ENCODE data around the gene ZNG1A.
"Not testable (repeated sequence)": the region's sequence is repeated elsewhere in the genome, so short reads cannot be mapped to it uniquely, and the experiment has no call there.

DNA sequence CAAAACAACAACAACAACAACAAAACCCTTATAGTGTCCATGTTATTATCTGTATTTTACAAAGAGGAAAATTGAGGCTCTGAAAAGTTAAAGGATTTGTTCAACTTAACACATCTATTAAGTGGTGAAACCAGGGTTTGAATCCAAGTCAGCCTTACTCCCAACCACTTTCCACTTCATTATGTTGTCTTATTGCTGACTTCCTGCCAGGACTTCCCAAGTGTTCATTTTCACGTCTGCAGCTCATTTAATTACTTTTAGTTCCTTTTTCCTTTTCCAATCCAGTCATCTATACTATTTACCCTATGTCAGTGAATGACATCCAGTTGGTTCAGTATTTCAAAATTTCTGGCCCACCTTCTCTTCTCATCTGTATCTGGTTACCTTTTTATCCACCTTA lies 20.7 kb upstream of the ZNG1A start:
- not testable (repeated sequence) for TF ChIP-seq SUZ12 (IDR thresholded peaks at IDR 0.05; ENCODE audit: extremely low read depth, insufficient read depth, insufficient read length); ZNF274 (IDR thresholded peaks at IDR 0.05; ENCODE audit: low read depth, low read length)

All from NT2/D1 (cell line).